Astrocyte (in vitro differentiated cells and primary cell): ENCODE measurements around the gene METTL22. TPM values are rescaled to one million over a fixed set of nuclear protein-coding genes. Genes with fewer than 3 reads are reported as not detected.

ENCODE experiments used
- DNase-seq: peaks from one replicate; pipeline ENCODE4 v3.0.0-alpha.2; 2010; ENCODE audit warnings: low read depth
- FAIRE-seq: peaks from 2 replicates; lab custom pipeline; 2011; peaks lifted over from hg19 to GRCh38; lab: Jason Lieb, UNC
- H2AFZ ChIP-seq: 2 replicates; pipeline ENCODE4 v1.6.0; 2012; ENCODE audit warnings: low read depth, low read length, inconsistent platforms
- H3K27ac ChIP-seq: 2 replicates; pipeline ENCODE4 v1.5.1; 2011; ENCODE audit warnings: low read depth, low read length, inconsistent platforms
- H3K27me3 ChIP-seq: 2 replicates; pipeline ENCODE4 v1.6.0; 2011; ENCODE audit warnings: low read length, inconsistent platforms; ENCODE audit not compliant: insufficient read depth
- H3K36me3 ChIP-seq: 2 replicates; pipeline ENCODE4 v1.5.1; 2011; ENCODE audit warnings: low read length, inconsistent platforms; ENCODE audit not compliant: insufficient read depth
- H3K4me1 ChIP-seq: 2 replicates; pipeline ENCODE4 v1.5.1; 2011; ENCODE audit warnings: low read length, inconsistent platforms; ENCODE audit not compliant: insufficient read depth
- H3K4me2 ChIP-seq: 2 replicates; pipeline ENCODE4 v1.6.0; 2012; ENCODE audit warnings: low read length, inconsistent platforms
- H3K4me3 ChIP-seq: 2 replicates; pipeline ENCODE4 v1.5.1; 2011; ENCODE audit warnings: low read depth, mild to moderate bottlenecking, low read length, inconsistent platforms; ENCODE audit not compliant: insufficient read depth
- H3K79me2 ChIP-seq: 2 replicates; pipeline ENCODE4 v1.6.0; 2012; ENCODE audit warnings: mild to moderate bottlenecking, low read length, inconsistent platforms; ENCODE audit not compliant: insufficient read depth
- H3K9ac ChIP-seq: 2 replicates; pipeline ENCODE4 v1.6.0; 2012; ENCODE audit warnings: mild to moderate bottlenecking, low read length, inconsistent platforms
- H3K9me3 ChIP-seq: 2 replicates; pipeline ENCODE4 v1.5.1; 2012; ENCODE audit warnings: low read depth, mild to moderate bottlenecking, low read length, inconsistent platforms; ENCODE audit not compliant: insufficient read depth
- H4K20me1 ChIP-seq: 2 replicates; pipeline ENCODE4 v1.6.0; 2012; ENCODE audit warnings: low read length, inconsistent platforms; ENCODE audit not compliant: insufficient read depth
- H3K27ac Mint-ChIP-seq: one replicate; pipeline ENCODE4 v1.8.0; 2021; ENCODE audit warnings: mild to moderate bottlenecking, mixed read lengths; ENCODE audit not compliant: unreplicated experiment
- H3K27me3 Mint-ChIP-seq: one replicate; pipeline ENCODE4 v1.8.0; 2021; ENCODE audit warnings: low read depth, mixed read lengths; ENCODE audit not compliant: unreplicated experiment
- H3K36me3 Mint-ChIP-seq: one replicate; pipeline ENCODE4 v1.8.0; 2021; ENCODE audit warnings: low read depth, mixed read lengths; ENCODE audit not compliant: unreplicated experiment
- H3K4me1 Mint-ChIP-seq: one replicate; pipeline ENCODE4 v1.8.0; 2021; ENCODE audit warnings: low read depth, mixed read lengths; ENCODE audit not compliant: unreplicated experiment
- H3K4me3 Mint-ChIP-seq: one replicate; pipeline ENCODE4 v1.8.0; 2021; ENCODE audit warnings: mild to moderate bottlenecking, moderate library complexity, mixed read lengths; ENCODE audit not compliant: unreplicated experiment
- H3K9me3 Mint-ChIP-seq: one replicate; pipeline ENCODE4 v1.8.0; 2021; ENCODE audit warnings: mild to moderate bottlenecking, mixed read lengths; ENCODE audit not compliant: unreplicated experiment
- CTCF ChIP-seq: IDR thresholded peaks from 2 replicates; pipeline ENCODE4 v1.5.1; 2011; ENCODE audit warnings: low read depth, mild to moderate bottlenecking, inconsistent platforms, low read length, moderate library complexity; ENCODE audit not compliant: insufficient read depth
- EZH2 ChIP-seq: IDR thresholded peaks from 2 replicates; pipeline ENCODE4 v1.6.1; 2012; ENCODE audit warnings: mild to moderate bottlenecking, low read length, inconsistent platforms; ENCODE audit not compliant: insufficient read depth
- total RNA-seq: library from RNA; stranded (reverse); gene quantifications from 2 replicates; pipeline ENCODE4 v1.2.1, GENCODE V29; 2021

The METTL22 gene
- total RNA-seq, 1 donor from 2014 or later: 37.7 TPM

GRCh38 chr16:8678068-8678927 lies 56.8 kb downstream of the METTL22 start:
- H3K27ac Mint-ChIP-seq: peak overlapping the region; percentile 35
- peaks cover 2% of the 10 kb centered on the region for H3K27me3 Mint-ChIP-seq
- Histone ChIP-seq H3K4me3 (no peak overlapping the region), H3K27me3 (no peaks in the 10 kb centered on the region), H3K4me1 (peaks cover 33% of the 10 kb centered on the region), H3K9me3 (no peaks in the 10 kb centered on the region), H3K79me2 (no peaks in the 10 kb centered on the region), H2AFZ (no peak overlapping the region), H4K20me1 (peaks cover 12% of the 10 kb centered on the region), H3K27ac (peak overlapping the region; percentile 64), H3K36me3 (no peaks in the 10 kb centered on the region), H3K4me2 (peak overlapping the region; percentile 54), H3K9ac (peak overlapping the region; percentile 13)
- DNase-seq (peak; percentile 75), FAIRE-seq (peak; percentile 55)
- H3K4me1 Mint-ChIP-seq: peaks cover 28% of the 10 kb centered on the region
- peaks cover 5% of the 10 kb centered on the region for H3K9me3 Mint-ChIP-seq
- TF ChIP-seq EZH2 (no peak), CTCF (no peak)
- H3K4me3 Mint-ChIP-seq: peak overlapping the region; percentile 23
- peaks cover 8% of the 10 kb centered on the region for H3K36me3 Mint-ChIP-seq

GRCh38 chr16:8679151-8679550 lies 57.7 kb downstream of the METTL22 start:
- H3K27ac Mint-ChIP-seq: peak overlapping the region; percentile 6

More at GRCh38 chr16:8679151-8679550, 57.7 kb downstream of the METTL22 start:
- no peaks in the 10 kb centered on the region for H3K27me3 Mint-ChIP-seq
- no peak overlapping the region for H2AFZ ChIP-seq
- peaks cover 12% of the 10 kb centered on the region for H4K20me1 ChIP-seq
- H3K36me3 Mint-ChIP-seq: peaks cover 10% of the 10 kb centered on the region
- no peak overlapping the region for H3K4me2 ChIP-seq
- FAIRE-seq (no peak), DNase-seq (no peak)
- H3K27ac ChIP-seq: no peak overlapping the region
- H3K27me3 ChIP-seq: no peaks in the 10 kb centered on the region
- H3K4me3 Mint-ChIP-seq: no peak overlapping the region
- H3K4me3 ChIP-seq: no peak overlapping the region
- H3K9ac ChIP-seq: no peak overlapping the region
- no peak for TF ChIP-seq CTCF
- TF ChIP-seq EZH2: no peak
- peaks cover 29% of the 10 kb centered on the region for H3K4me1 ChIP-seq
- peaks cover 28% of the 10 kb centered on the region for H3K4me1 Mint-ChIP-seq
- no peaks in the 10 kb centered on the region for H3K79me2 ChIP-seq
- H3K9me3 Mint-ChIP-seq: peaks cover 5% of the 10 kb centered on the region
- no peaks in the 10 kb centered on the region for H3K9me3 ChIP-seq
- no peaks in the 10 kb centered on the region for H3K36me3 ChIP-seq
